K562 (cell line): ENCODE data around the gene TRERF1. TPM values are rescaled to one million over a fixed set of nuclear protein-coding genes. Genes with fewer than 3 reads are reported as not detected.

Experiments used
- BACH1 ChIP-seq: fragments of 200-800 bp; sonication (Bioruptor generic); IDR thresholded peaks from 2 replicates; pipeline ENCODE4 v1.6.1; 2016; ENCODE audit warnings: missing genetic modification characterization, missing compliant biosample characterization
- ESRRA ChIP-seq: fragments of 450-650 bp; IDR thresholded peaks from 2 replicates; pipeline ENCODE4 v1.6.1; 2014; ENCODE audit warnings: low read depth, mild to moderate bottlenecking, moderate library complexity, borderline replicate concordance
- FOSL1 ChIP-seq: fragments of 200-800 bp; sonication (Bioruptor generic); conservative IDR thresholded peaks from 2 replicates; pipeline ENCODE4 v1.6.1; 2016; ENCODE audit warnings: missing genetic modification characterization, missing compliant biosample characterization
- JUN ChIP-seq, 2 experiments: sonication (generic) in 1 of 2; formaldehyde crosslinking in 1 of 2; IDR thresholded peaks; 2 replicates each; pipeline versions ENCODE4 v1.6.1 to v1.8.0; 2012 to 2022; ENCODE audit warnings: borderline replicate concordance in 2 of 2, mild to moderate bottlenecking in 2 of 2, improper control_type of control experiment in 1 of 2, low read depth in 1 of 2, low read length in 1 of 2, missing genetic modification reagents in 1 of 2
- KLF6 ChIP-seq: fragments of 250-450 bp; sonication (Bioruptor Pico); IDR thresholded peaks from 2 replicates; pipeline ENCODE4 v1.4.0; 2020; ENCODE audit warnings: mild to moderate bottlenecking, moderate library complexity, borderline replicate concordance
- NR2C2 ChIP-seq, 2 experiments: fragments of 200-800 bp in 1 of 2; sonication (Bioruptor generic) in 1 of 2; sonication (generic) in 1 of 2; formaldehyde crosslinking in 1 of 2; IDR thresholded peaks; 2 replicates each; pipeline versions ENCODE4 v1.6.1 to v1.8.0; 2016 to 2022; ENCODE audit warnings: mild to moderate bottlenecking in 1 of 2, missing compliant biosample characterization in 1 of 2, missing genetic modification characterization in 1 of 2, missing genetic modification reagents in 1 of 2
- PHF20 ChIP-seq: fragments of 450-650 bp; IDR thresholded peaks from 2 replicates; pipeline ENCODE4 v1.6.1; 2018; ENCODE audit not compliant: partially characterized antibody
- RBFOX2 ChIP-seq: fragments of 200-400 bp; formaldehyde crosslinking; IDR thresholded peaks from 2 replicates; pipeline ENCODE4 v1.6.1; 2017; ENCODE audit warnings: low read depth, mild to moderate bottlenecking, low read length, moderate library complexity
- U2AF2 ChIP-seq: fragments of 200-400 bp; formaldehyde crosslinking; optimal IDR thresholded peaks from 2 replicates; pipeline ENCODE3; 2017; ENCODE audit warnings: low read depth, mild to moderate bottlenecking, low read length
- ZBTB17 ChIP-seq: fragments of 450-650 bp; formaldehyde crosslinking; IDR thresholded peaks from 2 replicates; pipeline ENCODE4 v1.4.0; 2020; ENCODE audit warnings: mild to moderate bottlenecking
- polyA plus RNA-seq, 8 experiments: library from polyadenylated mRNA; depleted of rRNA in 4 of 8; stranded (reverse) in 5 of 8; unstranded in 3 of 8; fragments of >200 nt; fragmentation: Nextera tagmentation in 2 of 8; fragmentation: Illumina TruSeq in 1 of 8; extraction: Ambion mirVana in 2 of 8; extraction: Trizol in 1 of 8; gene quantifications; 2 replicates each; pipeline versions ENCODE4 v1.2.1 to v1.2.3, GENCODE V29; 2011 to 2014; ENCODE audit warnings: inconsistent platforms in 1 of 8, missing spikeins in 1 of 8
- total RNA-seq, 7 experiments: library from RNA; depleted of rRNA in 6 of 7; stranded (reverse); fragments of >200 nt in 6 of 7; fragmentation: Illumina TruSeq in 2 of 7; extraction: Trizol in 2 of 7; gene quantifications; 2 replicates each; pipeline versions ENCODE4 v1.2.1 to v1.2.3, GENCODE V29; 2011 to 2021; ENCODE audit warnings: low replicate concordance in 1 of 7
- TF ChIP-seq, protein P1 (sequence below): sonication (generic); formaldehyde crosslinking; IDR thresholded peaks from 2 replicates; pipeline ENCODE4 v1.8.0; 2022; ENCODE audit warnings: missing genetic modification reagents, mild to moderate bottlenecking, borderline replicate concordance
- TF ChIP-seq, protein P2 (sequence below): fragments of 200-800 bp; sonication (Bioruptor generic); IDR thresholded peaks from 2 replicates; pipeline ENCODE4 v1.6.1; 2017; ENCODE audit warnings: missing genetic modification characterization, missing compliant biosample characterization
- TF ChIP-seq, protein P3 (sequence below), 2 experiments: fragments of 450-650 bp in 1 of 2; sonication (generic) in 1 of 2; formaldehyde crosslinking in 1 of 2; IDR thresholded peaks; 2 replicates each; pipeline versions ENCODE4 v1.7.1 to v1.9.0; 2016 to 2022; ENCODE audit warnings: inconsistent platforms in 1 of 2, mild to moderate bottlenecking in 1 of 2, missing genetic modification reagents in 1 of 2

TRERF1 gene
- total and polyA plus RNA-seq, 9 of the 15 experiments (the other 6 are each of a cell fraction or from before 2014, with no cell fraction given), result 0.04 to 0.20 (median 0.07) TPM; not detected in 3

DNA sequence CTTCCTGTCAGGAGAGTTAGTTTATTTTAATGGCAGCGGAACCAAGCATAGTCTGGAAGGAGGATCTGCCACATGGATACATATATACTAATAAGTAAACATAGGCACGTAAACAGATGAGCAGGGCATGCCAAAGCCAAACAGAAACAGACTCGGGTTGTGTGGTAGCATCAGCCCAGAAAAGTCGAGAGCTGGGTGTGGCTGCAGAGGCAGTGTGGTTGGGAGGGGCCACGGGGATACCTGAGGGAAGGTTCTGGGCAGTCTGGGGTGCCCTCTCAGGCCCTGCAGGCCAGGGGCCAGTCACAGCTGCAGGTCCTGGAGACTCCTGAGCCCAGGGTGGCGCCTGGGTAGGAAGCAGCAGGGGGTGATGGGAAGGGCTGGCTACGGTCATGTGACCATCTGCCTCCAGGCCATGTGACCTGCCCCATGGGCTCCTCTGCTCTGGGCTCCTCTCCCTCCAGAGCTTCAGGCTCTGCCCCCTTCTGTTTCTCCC lies 191.3 kb downstream of the TRERF1 start (continued):
- TF ChIP-seq, protein P1, sequence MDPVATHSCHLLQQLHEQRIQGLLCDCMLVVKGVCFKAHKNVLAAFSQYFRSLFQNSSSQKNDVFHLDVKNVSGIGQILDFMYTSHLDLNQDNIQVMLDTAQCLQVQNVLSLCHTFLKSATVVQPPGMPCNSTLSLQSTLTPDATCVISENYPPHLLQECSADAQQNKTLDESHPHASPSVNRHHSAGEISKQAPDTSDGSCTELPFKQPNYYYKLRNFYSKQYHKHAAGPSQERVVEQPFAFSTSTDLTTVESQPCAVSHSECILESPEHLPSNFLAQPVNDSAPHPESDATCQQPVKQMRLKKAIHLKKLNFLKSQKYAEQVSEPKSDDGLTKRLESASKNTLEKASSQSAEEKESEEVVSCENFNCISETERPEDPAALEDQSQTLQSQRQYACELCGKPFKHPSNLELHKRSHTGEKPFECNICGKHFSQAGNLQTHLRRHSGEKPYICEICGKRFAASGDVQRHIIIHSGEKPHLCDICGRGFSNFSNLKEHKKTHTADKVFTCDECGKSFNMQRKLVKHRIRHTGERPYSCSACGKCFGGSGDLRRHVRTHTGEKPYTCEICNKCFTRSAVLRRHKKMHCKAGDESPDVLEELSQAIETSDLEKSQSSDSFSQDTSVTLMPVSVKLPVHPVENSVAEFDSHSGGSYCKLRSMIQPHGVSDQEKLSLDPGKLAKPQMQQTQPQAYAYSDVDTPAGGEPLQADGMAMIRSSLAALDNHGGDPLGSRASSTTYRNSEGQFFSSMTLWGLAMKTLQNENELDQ (CRISPR knock-in tag), result no peak
- TF ChIP-seq BACH1 (no peak), ZBTB17 (CRISPR knock-in tag) (peak; percentile 24; the same call in 1 of the 2 replicates), PHF20 (peak; percentile 87), KLF6 (CRISPR knock-in tag) (0 out of 2 replicates have a peak, but pooled peaks have one; percentile 9), JUN (IDR thresholded peaks at IDR 0.05; ENCODE audit: borderline replicate concordance, low read depth, low read length) (no peak), JUN (CRISPR knock-in tag; IDR thresholded peaks at IDR 0.05; ENCODE audit: borderline replicate concordance) (no peak), U2AF2 (no peak), ESRRA (peak; percentile 24; the same call in 1 of the 2 replicates), RBFOX2 (peak; percentile 50), FOSL1 (peak; percentile 40; the same call in 1 of the 2 replicates), NR2C2 (CRISPR knock-in tag; IDR thresholded peaks at IDR 0.05) (no peak), NR2C2 (tag; IDR thresholded peaks at IDR 0.05) (peak; percentile 14; the same call in 1 of the 2 replicates)
- TF ChIP-seq, protein P2, sequence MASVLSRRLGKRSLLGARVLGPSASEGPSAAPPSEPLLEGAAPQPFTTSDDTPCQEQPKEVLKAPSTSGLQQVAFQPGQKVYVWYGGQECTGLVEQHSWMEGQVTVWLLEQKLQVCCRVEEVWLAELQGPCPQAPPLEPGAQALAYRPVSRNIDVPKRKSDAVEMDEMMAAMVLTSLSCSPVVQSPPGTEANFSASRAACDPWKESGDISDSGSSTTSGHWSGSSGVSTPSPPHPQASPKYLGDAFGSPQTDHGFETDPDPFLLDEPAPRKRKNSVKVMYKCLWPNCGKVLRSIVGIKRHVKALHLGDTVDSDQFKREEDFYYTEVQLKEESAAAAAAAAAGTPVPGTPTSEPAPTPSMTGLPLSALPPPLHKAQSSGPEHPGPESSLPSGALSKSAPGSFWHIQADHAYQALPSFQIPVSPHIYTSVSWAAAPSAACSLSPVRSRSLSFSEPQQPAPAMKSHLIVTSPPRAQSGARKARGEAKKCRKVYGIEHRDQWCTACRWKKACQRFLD (CRISPR knock-in tag), result peak; percentile 38; the same call in 1 of the 2 replicates
- TF ChIP-seq, protein P3, sequence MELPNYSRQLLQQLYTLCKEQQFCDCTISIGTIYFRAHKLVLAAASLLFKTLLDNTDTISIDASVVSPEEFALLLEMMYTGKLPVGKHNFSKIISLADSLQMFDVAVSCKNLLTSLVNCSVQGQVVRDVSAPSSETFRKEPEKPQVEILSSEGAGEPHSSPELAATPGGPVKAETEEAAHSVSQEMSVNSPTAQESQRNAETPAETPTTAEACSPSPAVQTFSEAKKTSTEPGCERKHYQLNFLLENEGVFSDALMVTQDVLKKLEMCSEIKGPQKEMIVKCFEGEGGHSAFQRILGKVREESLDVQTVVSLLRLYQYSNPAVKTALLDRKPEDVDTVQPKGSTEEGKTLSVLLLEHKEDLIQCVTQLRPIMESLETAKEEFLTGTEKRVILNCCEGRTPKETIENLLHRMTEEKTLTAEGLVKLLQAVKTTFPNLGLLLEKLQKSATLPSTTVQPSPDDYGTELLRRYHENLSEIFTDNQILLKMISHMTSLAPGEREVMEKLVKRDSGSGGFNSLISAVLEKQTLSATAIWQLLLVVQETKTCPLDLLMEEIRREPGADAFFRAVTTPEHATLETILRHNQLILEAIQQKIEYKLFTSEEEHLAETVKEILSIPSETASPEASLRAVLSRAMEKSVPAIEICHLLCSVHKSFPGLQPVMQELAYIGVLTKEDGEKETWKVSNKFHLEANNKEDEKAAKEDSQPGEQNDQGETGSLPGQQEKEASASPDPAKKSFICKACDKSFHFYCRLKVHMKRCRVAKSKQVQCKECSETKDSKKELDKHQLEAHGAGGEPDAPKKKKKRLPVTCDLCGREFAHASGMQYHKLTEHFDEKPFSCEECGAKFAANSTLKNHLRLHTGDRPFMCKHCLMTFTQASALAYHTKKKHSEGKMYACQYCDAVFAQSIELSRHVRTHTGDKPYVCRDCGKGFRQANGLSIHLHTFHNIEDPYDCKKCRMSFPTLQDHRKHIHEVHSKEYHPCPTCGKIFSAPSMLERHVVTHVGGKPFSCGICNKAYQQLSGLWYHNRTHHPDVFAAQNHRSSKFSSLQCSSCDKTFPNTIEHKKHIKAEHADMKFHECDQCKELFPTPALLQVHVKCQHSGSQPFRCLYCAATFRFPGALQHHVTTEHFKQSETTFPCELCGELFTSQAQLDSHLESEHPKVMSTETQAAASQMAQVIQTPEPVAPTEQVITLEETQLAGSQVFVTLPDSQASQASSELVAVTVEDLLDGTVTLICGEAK (IDR thresholded peaks at IDR 0.05), result no peak
- TF ChIP-seq, protein P3 (CRISPR knock-in tag; IDR thresholded peaks at IDR 0.05), result no peak
